ENCODE measurements around the gene CHRFAM7A.
"Not testable (repeated sequence)": the region's sequence is repeated elsewhere in the genome, so short reads cannot be mapped to it uniquely, and the experiment has no call there.

The CHRFAM7A gene

DNA sequence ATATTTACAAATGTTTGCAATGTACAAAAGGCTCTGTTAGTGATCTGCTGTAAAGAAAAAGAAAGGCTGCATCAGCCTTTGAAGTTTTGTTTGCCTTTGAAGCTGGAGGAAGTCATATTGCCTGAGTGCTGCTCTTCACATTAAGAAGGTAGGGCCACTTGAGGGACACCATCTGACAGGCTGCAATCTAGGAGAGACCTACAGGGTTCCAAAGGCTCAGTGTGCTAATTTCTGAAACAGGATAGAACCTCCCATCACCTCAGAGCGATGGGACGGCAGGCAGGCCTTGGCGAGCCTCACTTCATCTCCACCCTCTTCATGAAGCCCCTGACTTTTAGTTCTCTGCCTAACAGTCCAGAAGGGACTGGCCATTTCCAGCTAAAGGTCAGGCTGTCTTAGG lies 77.6 kb downstream of the CHRFAM7A start:
- DNase-seq = not testable (repeated sequence)

DNA sequence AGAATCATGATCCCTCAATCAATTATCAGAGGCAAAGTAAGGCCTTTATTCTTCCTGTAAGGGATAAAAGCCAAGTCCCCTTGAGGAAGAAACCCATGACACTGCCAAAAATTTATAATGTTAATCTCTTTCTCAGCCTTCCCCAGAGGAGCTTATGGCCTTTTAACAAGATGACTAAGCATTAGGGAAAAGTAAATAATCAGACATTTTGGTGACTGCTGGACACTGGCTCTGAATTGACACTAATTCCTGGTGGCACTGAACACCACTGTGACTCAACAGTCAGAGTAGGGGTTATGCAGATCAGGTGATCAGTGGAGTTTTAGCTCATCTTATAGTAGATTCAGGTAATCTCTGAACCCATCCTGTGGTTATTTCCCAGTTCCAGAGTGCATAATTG lies 82.8 kb downstream of the CHRFAM7A start:
- DNase-seq = not testable (repeated sequence)

Data from retina (tissue), 1 donor.